Upper lobe of right lung (tissue), 1 donor: ENCODE measurements around the gene RPL19. TPM values are rescaled to one million over a fixed set of nuclear protein-coding genes. Genes with fewer than 3 reads are reported as not detected.
A peak's percentile ranks its signal among the peaks of the same experiment; 100 is the strongest.

Experiments used
- ATAC-seq: fragments of 200-7000 bp; cut with Tn5 transposase; one replicate; pipeline ENCODE4 v1.9.1; 2020; ENCODE audit warnings: mild to moderate bottlenecking, moderate library complexity
- DNase-seq: peaks from one replicate; pipeline ENCODE4 v3.0.0-alpha.2; 2020
- H3K27ac ChIP-seq: fragments of 200-600 bp; one replicate; pipeline ENCODE4 v1.8.0; 2022
- H3K27me3 ChIP-seq: fragments of 200-600 bp; one replicate; pipeline ENCODE4 v1.8.0; 2022; ENCODE audit warnings: mild to moderate bottlenecking
- H3K36me3 ChIP-seq: fragments of 200-600 bp; one replicate; pipeline ENCODE4 v1.8.0; 2022
- H3K4me1 ChIP-seq: fragments of 200-600 bp; one replicate; pipeline ENCODE4 v1.8.0; 2022
- H3K4me3 ChIP-seq: fragments of 200-600 bp; one replicate; pipeline ENCODE4 v1.8.0; 2022; ENCODE audit warnings: mild to moderate bottlenecking
- H3K9me3 ChIP-seq: fragments of 200-600 bp; one replicate; pipeline ENCODE4 v1.8.0; 2022
- intact Hi-C: fragments of 100-400 bp; cut with DNase I; formaldehyde crosslinking; loops from one replicate; pipeline ENCODE4 v1.11.0; 2022
- total RNA-seq: library from RNA; stranded (reverse); fragmentation: NEBNext Ultra II Directional; extraction: Animal tissue kit (Norgen Biotek cat#: 25700); gene quantifications from one replicate; pipeline ENCODE4 v1.2.1, GENCODE V29; 2021
- TF ChIP-seq, protein P1 (sequence below): fragments of 200-600 bp; IDR thresholded peaks from one replicate; pipeline ENCODE4 v1.8.0; 2022; ENCODE audit warnings: antibody characterized with exemption
- donor health status: DM: no; HTN: yes; CAD: no; lungs with severe emphysema.

Gene RPL19
- total RNA-seq, 1 donor from 2014 or later = 1,449 TPM

GRCh38 chr17:39209317-39210092, 9.4 kb downstream of the RPL19 start:
- Histone ChIP-seq H3K27me3 (peaks cover 6% of the 10 kb centered on the region), H3K27ac (peak overlapping the region; percentile 80), H3K4me1 (peaks cover 29% of the 10 kb centered on the region), H3K9me3 (no peaks in the 10 kb centered on the region), H3K4me3 (peak overlapping the region; percentile 44), H3K36me3 (peaks cover 8% of the 10 kb centered on the region)
- intact Hi-C loops = no loop called here
- peak; percentile 92 for DNase-seq
- ATAC-seq = peak; percentile 68
- TF ChIP-seq, protein P1, sequence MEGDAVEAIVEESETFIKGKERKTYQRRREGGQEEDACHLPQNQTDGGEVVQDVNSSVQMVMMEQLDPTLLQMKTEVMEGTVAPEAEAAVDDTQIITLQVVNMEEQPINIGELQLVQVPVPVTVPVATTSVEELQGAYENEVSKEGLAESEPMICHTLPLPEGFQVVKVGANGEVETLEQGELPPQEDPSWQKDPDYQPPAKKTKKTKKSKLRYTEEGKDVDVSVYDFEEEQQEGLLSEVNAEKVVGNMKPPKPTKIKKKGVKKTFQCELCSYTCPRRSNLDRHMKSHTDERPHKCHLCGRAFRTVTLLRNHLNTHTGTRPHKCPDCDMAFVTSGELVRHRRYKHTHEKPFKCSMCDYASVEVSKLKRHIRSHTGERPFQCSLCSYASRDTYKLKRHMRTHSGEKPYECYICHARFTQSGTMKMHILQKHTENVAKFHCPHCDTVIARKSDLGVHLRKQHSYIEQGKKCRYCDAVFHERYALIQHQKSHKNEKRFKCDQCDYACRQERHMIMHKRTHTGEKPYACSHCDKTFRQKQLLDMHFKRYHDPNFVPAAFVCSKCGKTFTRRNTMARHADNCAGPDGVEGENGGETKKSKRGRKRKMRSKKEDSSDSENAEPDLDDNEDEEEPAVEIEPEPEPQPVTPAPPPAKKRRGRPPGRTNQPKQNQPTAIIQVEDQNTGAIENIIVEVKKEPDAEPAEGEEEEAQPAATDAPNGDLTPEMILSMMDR = no peak

GRCh38 chr17:39210093-39210434, 10.0 kb downstream of the RPL19 start:
- Histone ChIP-seq H3K9me3 (no peaks in the 10 kb centered on the region), H3K27me3 (peaks cover 9% of the 10 kb centered on the region), H3K4me1 (peaks cover 29% of the 10 kb centered on the region), H3K4me3 (peak overlapping the region; percentile 44), H3K27ac (peak overlapping the region; percentile 80), H3K36me3 (peaks cover 2% of the 10 kb centered on the region)
- TF ChIP-seq, protein P1 = no peak
- DNase-seq = no peak
- intact Hi-C loops = no loop called here
- no peak for ATAC-seq

DNA sequence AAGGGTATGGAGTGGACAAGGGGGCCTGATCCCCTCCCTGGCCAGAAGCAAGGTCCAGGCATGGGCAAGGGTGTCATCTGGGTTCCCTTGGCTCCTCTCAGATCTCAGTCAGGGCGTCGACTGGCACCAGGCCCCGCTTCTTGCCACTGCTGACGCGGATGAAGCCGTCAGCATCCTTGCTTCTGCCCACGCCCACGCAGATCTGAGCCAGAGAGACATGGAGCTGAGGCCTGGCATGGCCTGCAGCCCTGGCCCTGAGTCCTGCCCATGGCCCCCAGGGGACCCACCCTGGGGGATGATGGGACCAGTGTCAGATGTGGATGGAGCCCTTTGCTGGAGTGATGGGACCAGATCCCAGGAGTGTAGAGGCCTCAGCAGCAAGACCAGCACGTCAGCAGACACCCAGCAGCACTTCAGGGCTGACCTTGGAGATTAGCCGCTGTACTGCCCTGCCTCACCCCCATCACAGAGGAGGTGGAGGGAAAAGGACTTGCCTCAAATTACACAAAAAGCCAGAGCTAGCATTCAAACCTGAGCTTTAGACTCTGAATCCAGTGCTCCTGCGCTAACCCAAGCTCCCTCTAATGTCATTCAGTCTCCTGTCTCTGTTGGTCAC, 12.2 kb downstream of the RPL19 start:
- H3K9me3 ChIP-seq = no peaks in the 10 kb centered on the region
- intact Hi-C loops = no loop called here
- ATAC-seq (no peak), DNase-seq (no peak)
- TF ChIP-seq, protein P1 = no peak
- H3K27me3 ChIP-seq = peaks cover 16% of the 10 kb centered on the region
- H3K4me1 ChIP-seq = peaks cover 27% of the 10 kb centered on the region
- H3K27ac ChIP-seq = no peak overlapping the region
- no peak overlapping the region for H3K4me3 ChIP-seq
- H3K36me3 ChIP-seq = no peaks in the 10 kb centered on the region

DNA sequence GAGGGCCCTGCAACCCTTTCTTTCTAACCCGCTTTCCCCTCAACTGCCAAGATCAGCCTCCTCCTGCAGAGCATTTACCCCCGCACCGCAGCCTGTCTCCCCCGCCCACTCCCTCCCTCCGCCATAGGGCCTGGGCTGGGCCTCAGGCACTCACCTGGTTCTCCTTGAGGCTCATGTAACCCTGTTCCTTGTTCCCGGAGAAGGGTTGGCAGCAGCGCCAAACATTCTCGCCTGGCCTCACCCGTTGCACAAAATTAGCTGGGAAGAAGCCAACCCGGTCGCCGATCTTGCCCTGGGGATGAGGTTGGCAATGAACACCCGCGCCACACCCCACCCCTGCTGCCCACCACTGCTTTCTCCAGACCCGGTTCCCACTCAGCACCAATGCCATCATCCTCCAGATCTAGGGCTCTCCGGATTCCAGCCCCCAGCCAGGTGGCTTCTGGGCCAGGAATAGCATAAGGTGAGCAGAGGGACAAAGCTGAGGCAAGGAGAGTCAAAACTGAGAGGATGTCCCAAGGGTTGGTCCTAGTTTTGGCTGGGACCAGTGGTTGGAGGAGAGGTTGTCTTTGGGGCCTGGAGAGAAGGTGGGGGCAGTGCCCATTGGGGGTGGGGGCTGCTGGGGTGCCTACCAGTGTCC, 12.9 kb downstream of the RPL19 start:
- Histone ChIP-seq H3K4me1 (peaks cover 26% of the 10 kb centered on the region), H3K36me3 (no peaks in the 10 kb centered on the region), H3K27ac (no peak overlapping the region), H3K4me3 (no peak overlapping the region), H3K9me3 (no peaks in the 10 kb centered on the region), H3K27me3 (peaks cover 16% of the 10 kb centered on the region)
- intact Hi-C loops = no loop called here
- TF ChIP-seq, protein P1 = no peak
- peak; percentile 91 for DNase-seq
- ATAC-seq = peak; percentile 71

DNA sequence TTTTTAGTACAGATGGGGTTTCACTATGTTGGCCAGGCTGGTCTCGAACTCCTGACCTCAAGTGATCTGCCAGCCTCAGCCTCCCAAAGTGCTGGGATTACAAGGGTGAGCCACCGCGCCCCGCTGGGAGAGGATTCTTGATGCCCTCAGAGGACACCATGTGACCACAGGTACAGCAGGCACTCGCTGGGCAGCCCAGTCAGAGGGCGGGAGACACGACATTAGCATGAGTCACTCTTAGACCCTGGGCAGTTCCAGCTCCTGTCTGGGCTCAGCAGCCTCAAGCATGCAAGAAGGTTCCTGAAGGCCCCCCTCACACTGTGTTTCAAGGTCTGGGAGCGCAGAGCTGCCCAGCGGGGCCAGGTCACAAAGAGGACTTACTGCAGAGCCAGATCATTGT, 13.8 kb downstream of the RPL19 start:
- H3K4me3 ChIP-seq = no peak overlapping the region
- peaks cover 16% of the 10 kb centered on the region for H3K27me3 ChIP-seq
- intact Hi-C loops = no loop called here
- ATAC-seq (peak; percentile 62), DNase-seq (peak; percentile 84)
- TF ChIP-seq, protein P1 = no peak
- H3K4me1 ChIP-seq = peaks cover 21% of the 10 kb centered on the region
- H3K36me3 ChIP-seq = no peaks in the 10 kb centered on the region
- no peaks in the 10 kb centered on the region for H3K9me3 ChIP-seq
- H3K27ac ChIP-seq = no peak overlapping the region
